DND-41 (cell line): ENCODE results near the gene RGPD3.

Experiments used
- ATAC-seq: fragments of 200-7000 bp; cut with Tn5 transposase; 3 replicates; pipeline ENCODE4 v1.9.1; 2021; ENCODE audit warnings: low read depth; ENCODE audit not compliant: insufficient read depth
- DNase-seq: peaks from one replicate; pipeline ENCODE4 v3.0.0-alpha.2; 2020
- H2AFZ ChIP-seq: 2 replicates; pipeline ENCODE4 v1.6.0; 2012; ENCODE audit warnings: low read depth, low read length
- H3K27ac ChIP-seq: 2 replicates; pipeline ENCODE4 v1.5.1; 2012; ENCODE audit warnings: low read length, inconsistent platforms
- H3K27me3 ChIP-seq: fragments of 200-600 bp; sonication (generic); 2 replicates; pipeline ENCODE4 v1.6.0; 2012; ENCODE audit warnings: low read length, mild to moderate bottlenecking, inconsistent platforms; ENCODE audit not compliant: insufficient read depth, poor library complexity
- H3K36me3 ChIP-seq: 2 replicates; pipeline ENCODE4 v1.5.1; 2012; ENCODE audit warnings: low read length, inconsistent platforms; ENCODE audit not compliant: insufficient read depth
- H3K4me1 ChIP-seq: 2 replicates; pipeline ENCODE4 v1.5.1; 2012; ENCODE audit warnings: mild to moderate bottlenecking, low read length; ENCODE audit not compliant: insufficient read depth
- H3K4me2 ChIP-seq: 2 replicates; pipeline ENCODE4 v1.6.0; 2012; ENCODE audit warnings: mild to moderate bottlenecking, moderate library complexity, low read length, inconsistent platforms; ENCODE audit not compliant: insufficient read depth
- H3K4me3 ChIP-seq, 2 experiments: fragments of 200-600 bp in 1 of 2; shearing (Covaris generic) in 1 of 2; 2 replicates each; pipeline ENCODE4 v1.5.1; 2012 to 2016; ENCODE audit warnings: inconsistent platforms in 2 of 2, low read length in 2 of 2, mild to moderate bottlenecking in 2 of 2, low read depth in 1 of 2, moderate library complexity in 1 of 2
- H3K79me2 ChIP-seq: 2 replicates; pipeline ENCODE4 v1.6.0; 2012; ENCODE audit warnings: low read length, inconsistent platforms; ENCODE audit not compliant: insufficient read depth
- H3K9ac ChIP-seq: 2 replicates; pipeline ENCODE4 v1.6.0; 2012; ENCODE audit warnings: low read depth, mild to moderate bottlenecking, inconsistent platforms, low read length, moderate library complexity
- H3K9me3 ChIP-seq: 2 replicates; pipeline ENCODE4 v1.5.1; 2012; ENCODE audit warnings: low read length, moderate library complexity, mild to moderate bottlenecking, inconsistent platforms; ENCODE audit not compliant: insufficient read depth, severe bottlenecking
- H4K20me1 ChIP-seq: 2 replicates; pipeline ENCODE4 v1.6.0; 2012; ENCODE audit warnings: low read length; ENCODE audit not compliant: insufficient read depth
- CTCF ChIP-seq: IDR thresholded peaks from 2 replicates; pipeline ENCODE4 v1.5.1; 2012; ENCODE audit warnings: borderline replicate concordance, low read length, moderate library complexity, mild to moderate bottlenecking; ENCODE audit not compliant: poor library complexity, severe bottlenecking; ENCODE audit errors: extremely low read depth
- EZH2 ChIP-seq: IDR thresholded peaks from 3 replicates; pipeline ENCODE4 v1.6.1; 2012; ENCODE audit warnings: borderline replicate concordance, low read depth, mild to moderate bottlenecking, moderate library complexity, low read length, inconsistent platforms; ENCODE audit not compliant: severe bottlenecking

The RGPD3 gene

GRCh38 chr2:106362789-106363188 is 105.4 kb downstream of the RGPD3 start:
- no peak for TF ChIP-seq EZH2
- no peak for TF ChIP-seq CTCF

GRCh38 chr2:106359512-106359911 is 108.7 kb downstream of the RGPD3 start:
- Histone ChIP-seq H3K4me1 (peaks cover 56% of the 10 kb centered on the region), H3K4me2 (no peak overlapping the region), H3K79me2 (no peaks in the 10 kb centered on the region), H2AFZ (peak overlapping the region; percentile 34; the same call in 1 of the 2 replicates), H3K9me3 (no peaks in the 10 kb centered on the region), H3K27me3 (no peaks in the 10 kb centered on the region), H4K20me1 (no peaks in the 10 kb centered on the region), H3K9ac (peak overlapping the region; percentile 33; the same call in 1 of the 2 replicates), H3K4me3 (no peak overlapping the region), H3K36me3 (no peaks in the 10 kb centered on the region), H3K27ac (peak overlapping the region; percentile 81)
- DNase-seq (no peak), ATAC-seq (no peak)
- TF ChIP-seq CTCF = no peak
- TF ChIP-seq EZH2 = no peak

More at GRCh38 chr2:106362789-106363188, 105.4 kb downstream of the RGPD3 start:
- Histone ChIP-seq H4K20me1 (no peaks in the 10 kb centered on the region), H3K79me2 (no peaks in the 10 kb centered on the region), H3K27me3 (no peaks in the 10 kb centered on the region), H3K9ac (no peak overlapping the region), H3K36me3 (no peaks in the 10 kb centered on the region), H2AFZ (no peak overlapping the region), H3K4me1 (peaks cover 28% of the 10 kb centered on the region), H3K4me3 (no peak overlapping the region), H3K27ac (no peak overlapping the region), H3K9me3 (peaks cover 4% of the 10 kb centered on the region), H3K4me2 (no peak overlapping the region)
- ATAC-seq (no peak), DNase-seq (no peak)

GRCh38 chr2:106358521-106358920 is 109.7 kb downstream of the RGPD3 start:
- DNase-seq (no peak), ATAC-seq (peak; percentile 41)
- Histone ChIP-seq H3K27me3 (no peaks in the 10 kb centered on the region), H3K4me3 (peak overlapping the region in 1 of 2 experiments; percentile 18; a peak in 1 of 4 replicates), H3K9me3 (no peaks in the 10 kb centered on the region), H3K4me1 (peaks cover 51% of the 10 kb centered on the region), H4K20me1 (no peaks in the 10 kb centered on the region), H3K27ac (peak overlapping the region; percentile 81), H3K9ac (peak overlapping the region; percentile 33), H3K36me3 (no peaks in the 10 kb centered on the region), H3K4me2 (peak overlapping the region; percentile 51), H2AFZ (0 out of 2 replicates have a peak overlapping the region, but pooled peaks have one; percentile 5), H3K79me2 (no peaks in the 10 kb centered on the region)
- no peak for TF ChIP-seq EZH2
- no peak for TF ChIP-seq CTCF

- H3K4me1 ChIP-seq = peaks cover 50% of the 10 kb centered on the region
- no peaks in the 10 kb centered on the region for H3K9me3 ChIP-seq
- no peaks in the 10 kb centered on the region for H3K27me3 ChIP-seq
- peak; percentile 87 for ATAC-seq
- peak overlapping the region; percentile 81 for H3K27ac ChIP-seq
- H2AFZ ChIP-seq = no peak overlapping the region; the same call in 1 of the 2 replicates
- no peaks in the 10 kb centered on the region for H3K36me3 ChIP-seq
- peak overlapping the region in 1 of 2 experiments; percentile 7; a peak in 1 of 4 replicates for H3K4me3 ChIP-seq
- peak overlapping the region; percentile 33 for H3K9ac ChIP-seq
- peak overlapping the region; percentile 51 for H3K4me2 ChIP-seq
- H3K79me2 ChIP-seq = no peaks in the 10 kb centered on the region
- TF ChIP-seq EZH2 (no peak), CTCF (no peak)
- no peaks in the 10 kb centered on the region for H4K20me1 ChIP-seq
- DNase-seq = peak; percentile 66
Measured at GRCh38 chr2:106358081-106358480, 110.1 kb downstream of the RGPD3 start.
